Measurements from ENCODE around the gene GBP2. TPM values are rescaled to one million over a fixed set of nuclear protein-coding genes. Genes with fewer than 3 reads are reported as not detected.

Gene GBP2
- total RNA-seq, 1 experiment from 2014 or later, result 0.24 TPM

- TF ChIP-seq TCF7 (CRISPR knock-in tag; IDR thresholded peaks at IDR 0.05; ENCODE audit: low read depth) (no peak), ZBTB43 (CRISPR knock-in tag; IDR thresholded peaks at IDR 0.05) (no peak)
These were observed 24.1 kb upstream of the GBP2 start (continued) for GRCh38 chr1:89149976-89150375.

- CTCF ChIA-PET, result interaction anchor here (1.3 to 1.4 kb wide), 2 partner anchors 63 to 164 kb away, joined by 3 to 9 read pairs; no protein-coding TSS in a partner anchor
These were observed 23.3 kb upstream of the GBP2 start for GRCh38 chr1:89149229-89149628.

GRCh38 chr1:89147678-89148658 is 22.1 kb upstream of the GBP2 start:
- ATAC-seq (no peak), DNase-seq (ENCODE audit: low spot score) (no peak)
- Mint-ChIP-seq H3K9me3 (no peaks in the 10 kb centered on the region), H3K4me1 (no peaks in the 10 kb centered on the region), H3K27me3 (ENCODE audit: low read depth) (no peaks in the 10 kb centered on the region), H3K27ac (no peak overlapping the region), H3K4me3 (no peak overlapping the region), H3K36me3 (no peaks in the 10 kb centered on the region)
- POLR2A ChIA-PET, result no interaction called here
- TF ChIP-seq USF1 (CRISPR knock-in tag; IDR thresholded peaks at IDR 0.05) (no peak), NFE2L1 (CRISPR knock-in tag; IDR thresholded peaks at IDR 0.05) (no peak), ZNF512 (CRISPR knock-in tag; IDR thresholded peaks at IDR 0.05; ENCODE audit: borderline replicate concordance) (no peak), ZSCAN18 (CRISPR knock-in tag; IDR thresholded peaks at IDR 0.05) (no peak), RELA (CRISPR knock-in tag; IDR thresholded peaks at IDR 0.05; ENCODE audit: borderline replicate concordance) (no peak), HMGA2 (CRISPR knock-in tag; IDR thresholded peaks at IDR 0.05) (no peak), USF2 (CRISPR knock-in tag; IDR thresholded peaks at IDR 0.05) (no peak), JAZF1 (CRISPR knock-in tag; IDR thresholded peaks at IDR 0.05) (no peak), IRF2 (CRISPR knock-in tag; IDR thresholded peaks at IDR 0.05; ENCODE audit: borderline replicate concordance, low read depth) (no peak), ATF1 (CRISPR knock-in tag; IDR thresholded peaks at IDR 0.05) (no peak), ZNF317 (CRISPR knock-in tag; IDR thresholded peaks at IDR 0.05; ENCODE audit: borderline replicate concordance, low read depth) (no peak), NFYB (CRISPR knock-in tag; conservative IDR thresholded peaks at IDR 0.05; ENCODE audit: low read depth) (no peak)
- CTCF ChIA-PET, result interaction anchor here (1.1 to 1.4 kb wide), 2 partner anchors 62 kb away, joined by 3 to 9 read pairs; no protein-coding TSS in a partner anchor

More at GRCh38 chr1:89149229-89149628, 23.3 kb upstream of the GBP2 start:
- Mint-ChIP-seq H3K27ac (no peak overlapping the region), H3K4me1 (no peaks in the 10 kb centered on the region), H3K27me3 (ENCODE audit: low read depth) (no peaks in the 10 kb centered on the region; the same call in 1 of the 2 replicates), H3K9me3 (no peaks in the 10 kb centered on the region), H3K36me3 (no peaks in the 10 kb centered on the region), H3K4me3 (no peak overlapping the region)
- peak; percentile 99 for ATAC-seq
- DNase-seq (ENCODE audit: low spot score), result peak; percentile 49
- POLR2A ChIA-PET, result no interaction called here
- TF ChIP-seq ZNF671 (CRISPR knock-in tag; IDR thresholded peaks at IDR 0.05) (no peak), ZNF512 (CRISPR knock-in tag; IDR thresholded peaks at IDR 0.05; ENCODE audit: borderline replicate concordance) (no peak), ZNF317 (CRISPR knock-in tag; IDR thresholded peaks at IDR 0.05; ENCODE audit: borderline replicate concordance, low read depth) (peak; percentile 71), ZNF423 (CRISPR knock-in tag; IDR thresholded peaks at IDR 0.05) (0 out of 2 replicates have a peak, but pooled peaks have one; percentile 8), ZSCAN18 (CRISPR knock-in tag; IDR thresholded peaks at IDR 0.05) (no peak), TEAD4 (CRISPR knock-in tag; IDR thresholded peaks at IDR 0.05) (no peak)
